Cardiac fibroblast (primary cell): ENCODE measurements around the gene KDM5D.

Source experiments
- DNase-seq, 2 donors: peaks; one replicate each; pipeline versions ENCODE4 v3.0.0 to v3.0.0-alpha.2; 2010; ENCODE audit warnings: low read depth in 2 of 2
- H3K4me3 ChIP-seq, 2 donors: replicated peaks in 1 of 2; 1 replicate in 1 of 2; 2 replicates in 1 of 2; pipeline ENCODE4 v1.5.1; 2011; ENCODE audit warnings: low read depth in 2 of 2, low read length in 2 of 2, mild to moderate bottlenecking in 2 of 2, moderate library complexity in 1 of 2
- TF ChIP-seq, protein P1 (sequence below): IDR thresholded peaks from one replicate; pipeline ENCODE4 v1.5.1; 2011; ENCODE audit warnings: low read depth, mild to moderate bottlenecking, low read length, inconsistent platforms

KDM5D gene

DNA sequence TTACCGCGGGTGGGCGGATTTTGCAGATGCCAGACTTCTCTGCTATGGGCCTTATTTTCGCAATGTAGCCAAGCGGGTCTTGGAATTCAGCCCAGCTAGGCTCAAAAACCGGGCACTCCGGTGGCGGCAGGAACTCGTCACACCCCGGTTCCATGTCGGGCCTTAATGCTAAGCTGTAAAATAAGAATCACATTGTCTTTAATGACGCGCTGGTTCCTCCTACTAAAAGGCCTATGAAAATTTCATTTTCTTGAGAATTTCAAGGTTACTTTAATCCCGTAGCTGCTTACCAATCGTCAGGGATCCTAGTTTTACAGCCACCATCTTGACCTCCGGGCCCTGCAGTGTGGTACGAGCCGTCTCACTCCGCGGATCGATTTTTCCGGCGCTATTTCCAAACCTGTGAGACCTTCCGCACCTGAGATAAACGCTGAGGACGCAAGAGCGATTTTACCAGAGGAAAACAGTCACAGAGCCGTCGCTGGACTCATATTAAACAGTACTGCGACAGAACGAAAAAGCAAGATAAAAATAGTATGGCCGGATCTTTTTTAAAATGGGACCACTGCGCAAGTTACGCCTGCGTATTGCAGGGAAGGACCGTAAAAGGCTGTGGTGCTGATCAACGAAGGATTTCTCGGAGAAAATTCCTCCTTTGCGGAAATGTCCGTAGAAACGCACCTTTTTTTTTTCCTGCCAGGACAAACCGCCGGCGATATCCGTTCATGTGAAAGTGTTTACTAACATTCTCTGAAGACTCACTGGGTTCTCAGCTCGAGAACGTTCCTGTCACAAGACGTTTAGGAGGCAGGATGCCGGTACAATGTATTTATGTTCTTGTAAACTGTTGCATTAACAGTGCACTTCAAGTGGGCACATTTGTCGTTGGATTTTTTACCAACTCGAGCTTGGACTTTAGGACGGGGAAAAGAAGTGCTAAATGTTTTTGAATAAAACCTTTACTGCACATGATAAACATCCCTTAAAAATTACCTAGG lies at the start of gene KDM5D:
Gene KDM5D, minus strand, starts transcription at position 346 of the 998 bp plus-strand sequence. Its CDS starts 192 bp downstream, at position 154.
- TF ChIP-seq, protein P1, sequence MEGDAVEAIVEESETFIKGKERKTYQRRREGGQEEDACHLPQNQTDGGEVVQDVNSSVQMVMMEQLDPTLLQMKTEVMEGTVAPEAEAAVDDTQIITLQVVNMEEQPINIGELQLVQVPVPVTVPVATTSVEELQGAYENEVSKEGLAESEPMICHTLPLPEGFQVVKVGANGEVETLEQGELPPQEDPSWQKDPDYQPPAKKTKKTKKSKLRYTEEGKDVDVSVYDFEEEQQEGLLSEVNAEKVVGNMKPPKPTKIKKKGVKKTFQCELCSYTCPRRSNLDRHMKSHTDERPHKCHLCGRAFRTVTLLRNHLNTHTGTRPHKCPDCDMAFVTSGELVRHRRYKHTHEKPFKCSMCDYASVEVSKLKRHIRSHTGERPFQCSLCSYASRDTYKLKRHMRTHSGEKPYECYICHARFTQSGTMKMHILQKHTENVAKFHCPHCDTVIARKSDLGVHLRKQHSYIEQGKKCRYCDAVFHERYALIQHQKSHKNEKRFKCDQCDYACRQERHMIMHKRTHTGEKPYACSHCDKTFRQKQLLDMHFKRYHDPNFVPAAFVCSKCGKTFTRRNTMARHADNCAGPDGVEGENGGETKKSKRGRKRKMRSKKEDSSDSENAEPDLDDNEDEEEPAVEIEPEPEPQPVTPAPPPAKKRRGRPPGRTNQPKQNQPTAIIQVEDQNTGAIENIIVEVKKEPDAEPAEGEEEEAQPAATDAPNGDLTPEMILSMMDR, result no peak
- peak; percentile 82 to 83 for DNase-seq
- H3K4me3 ChIP-seq, result peak within 1 kb of the TSS; percentile 51 to 64

DNA sequence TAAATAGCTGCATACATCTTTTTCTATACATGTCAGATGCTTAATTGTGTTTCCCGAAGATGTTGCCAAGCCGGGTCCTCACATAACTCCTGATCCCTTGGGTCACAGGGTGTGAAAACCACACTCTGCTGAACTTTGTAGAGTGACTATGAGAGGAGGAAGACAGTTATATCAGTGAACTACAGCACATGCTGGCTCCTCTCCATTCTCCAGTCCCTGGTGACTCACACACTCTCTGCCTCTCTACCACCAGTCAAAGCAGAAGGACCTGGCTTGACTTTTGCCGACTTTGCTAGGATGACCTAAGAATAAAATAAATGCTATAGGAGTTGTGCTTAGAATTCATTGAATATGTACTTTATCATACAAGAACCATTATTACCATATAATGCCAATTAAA lies 23.8 kb upstream of the KDM5D start:
- TF ChIP-seq, protein P1, result no peak
- no peak overlapping the region for H3K4me3 ChIP-seq
- peak in 1 of 2 donors; percentile 24 for DNase-seq

DNA sequence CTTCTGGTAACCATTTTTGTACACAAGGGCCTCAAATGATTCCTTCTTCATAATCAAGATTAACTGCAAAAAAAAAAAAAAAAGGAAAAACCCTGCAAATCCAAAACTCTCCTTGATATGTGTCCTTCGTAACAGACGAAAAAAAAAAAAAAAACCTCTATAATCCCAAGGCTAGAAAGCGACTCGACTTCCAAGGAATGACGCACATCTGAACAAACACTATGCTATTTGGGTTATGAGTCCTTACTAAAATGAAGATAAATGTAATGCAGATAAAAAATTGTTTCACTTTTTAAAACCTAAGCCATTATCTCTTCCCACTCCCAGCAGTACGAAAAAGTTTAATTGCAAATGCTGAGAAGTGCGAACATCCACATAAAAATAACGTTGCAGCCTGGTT lies 1.2 kb downstream of the KDM5D start:
- peak; percentile 19 to 46 for DNase-seq
- TF ChIP-seq, protein P1, result no peak
- peak overlapping the region in 1 of 2 donors; percentile 64 for H3K4me3 ChIP-seq

- no peak overlapping the region for H3K4me3 ChIP-seq
- TF ChIP-seq, protein P1, result no peak
- no peak for DNase-seq
These were observed 2.4 kb downstream of the KDM5D start for GRCh38 chrY:19742153-19742552.

DNA sequence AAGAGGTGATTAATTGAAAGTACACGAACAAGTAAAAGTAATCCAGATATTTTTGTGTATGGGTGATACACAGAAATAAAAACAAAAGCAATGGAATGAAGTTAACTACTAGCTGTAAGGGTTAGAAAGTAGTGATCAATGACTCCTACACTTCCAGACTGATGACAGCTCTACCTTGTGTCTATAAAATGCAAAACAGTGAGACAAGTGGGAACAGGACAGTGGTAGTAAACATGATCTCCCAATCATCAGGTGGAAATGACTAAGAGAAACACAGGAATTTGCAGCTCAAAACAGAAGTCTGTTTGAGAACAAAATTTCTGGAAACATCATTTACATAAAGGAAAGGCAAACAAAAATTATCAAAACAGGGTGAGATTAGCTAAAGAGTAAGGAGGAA lies 10.1 kb downstream of the KDM5D start:
- TF ChIP-seq, protein P1, result no peak
- no peak for DNase-seq
- H3K4me3 ChIP-seq, result no peak overlapping the region

GRCh38 chrY:19717950-19718349 lies 26.6 kb downstream of the KDM5D start:
- DNase-seq, result no peak
- TF ChIP-seq, protein P1, result no peak
- H3K4me3 ChIP-seq, result no peak overlapping the region
